Stimulated activated CD8-positive, alpha-beta memory T cell treated with anti-CD3 and anti-CD28 coated beads, Interleukin-15, amount 100 ng/mL, for 48 hours (primary cell): ENCODE data around the gene PGLYRP4.
"Not testable (repeated sequence)": the region's sequence is repeated elsewhere in the genome, so short reads cannot be mapped to it uniquely, and the experiment has no call there.

Experiments used
- DNase-seq, 2 donors: peaks; one replicate each; pipeline ENCODE4 v3.0.0-alpha.2; 2020; ENCODE audit warnings: low read depth in 2 of 2

The PGLYRP4 gene

GRCh38 chr1:153356392-153357075 is 7.9 kb upstream of the PGLYRP4 start:
- no peak for DNase-seq

DNA sequence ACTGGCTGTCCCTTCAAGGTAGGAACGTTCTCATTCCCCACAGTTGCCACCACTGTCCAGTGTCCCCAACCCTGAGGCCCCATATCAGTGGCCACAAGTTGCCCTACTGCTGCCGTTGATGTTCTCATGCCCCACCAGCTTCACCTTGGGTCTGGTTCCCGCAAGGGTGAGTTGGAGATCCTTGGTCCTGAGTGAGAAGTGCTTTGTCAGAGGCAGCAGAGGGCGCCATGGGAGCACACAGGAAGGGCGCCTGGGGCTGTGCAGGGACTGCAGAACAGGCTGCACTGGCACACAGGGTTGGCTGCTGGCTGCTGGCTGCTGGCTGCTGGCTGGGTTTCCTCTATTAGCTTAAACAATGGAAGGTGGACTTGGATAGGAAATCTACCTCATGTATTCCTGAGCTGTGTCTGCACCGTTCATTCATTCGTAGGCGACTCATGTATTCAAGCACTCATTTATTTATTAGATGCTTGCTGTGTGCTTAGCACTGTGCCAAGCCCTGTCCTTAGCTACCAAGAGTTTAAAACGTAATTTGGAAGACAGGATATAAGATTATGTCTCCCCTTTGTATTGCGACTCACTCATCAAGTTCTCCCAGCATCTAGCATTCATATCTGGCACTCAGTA is 6.9 kb upstream of the PGLYRP4 start:
- DNase-seq: peak; percentile 15 to 21

DNA sequence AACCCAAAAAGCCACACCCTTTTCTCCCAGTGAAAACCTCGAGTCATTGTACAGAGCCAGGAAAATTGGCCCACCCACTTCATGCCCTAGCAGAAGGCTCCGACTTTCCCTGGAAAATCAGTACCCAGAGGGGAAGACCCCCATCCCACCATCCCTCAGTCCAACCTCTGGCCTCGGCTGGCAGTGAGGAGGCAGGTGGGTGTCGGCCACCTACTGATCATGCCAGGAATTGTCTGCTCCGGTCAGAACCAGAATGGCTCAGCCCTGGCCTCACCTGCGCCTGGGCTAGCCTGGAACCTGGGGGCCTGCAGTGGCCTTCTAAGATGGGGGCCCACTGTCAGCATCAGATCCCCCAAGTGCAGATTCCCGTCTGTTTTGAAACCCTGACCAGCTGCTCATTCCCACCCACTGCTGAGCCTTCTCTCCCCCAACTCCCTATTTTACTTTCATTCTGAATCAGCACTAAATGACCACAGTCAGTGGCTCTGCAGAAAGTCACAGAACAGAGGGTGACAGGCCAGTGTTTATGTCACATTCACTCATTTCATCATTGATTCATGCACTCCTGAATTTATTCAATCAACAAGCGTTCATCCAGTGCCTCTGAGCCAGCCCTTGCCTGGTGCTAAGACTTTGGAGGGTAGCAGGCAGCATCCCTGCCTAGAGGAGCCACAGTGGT is 6.0 kb upstream of the PGLYRP4 start:
- no peak for DNase-seq

GRCh38 chr1:153353226-153353947 is 4.7 kb upstream of the PGLYRP4 start:
- no peak for DNase-seq

- DNase-seq: peak; percentile 21 to 32
These were observed 3.9 kb upstream of the PGLYRP4 start for GRCh38 chr1:153352523-153352922.

DNA sequence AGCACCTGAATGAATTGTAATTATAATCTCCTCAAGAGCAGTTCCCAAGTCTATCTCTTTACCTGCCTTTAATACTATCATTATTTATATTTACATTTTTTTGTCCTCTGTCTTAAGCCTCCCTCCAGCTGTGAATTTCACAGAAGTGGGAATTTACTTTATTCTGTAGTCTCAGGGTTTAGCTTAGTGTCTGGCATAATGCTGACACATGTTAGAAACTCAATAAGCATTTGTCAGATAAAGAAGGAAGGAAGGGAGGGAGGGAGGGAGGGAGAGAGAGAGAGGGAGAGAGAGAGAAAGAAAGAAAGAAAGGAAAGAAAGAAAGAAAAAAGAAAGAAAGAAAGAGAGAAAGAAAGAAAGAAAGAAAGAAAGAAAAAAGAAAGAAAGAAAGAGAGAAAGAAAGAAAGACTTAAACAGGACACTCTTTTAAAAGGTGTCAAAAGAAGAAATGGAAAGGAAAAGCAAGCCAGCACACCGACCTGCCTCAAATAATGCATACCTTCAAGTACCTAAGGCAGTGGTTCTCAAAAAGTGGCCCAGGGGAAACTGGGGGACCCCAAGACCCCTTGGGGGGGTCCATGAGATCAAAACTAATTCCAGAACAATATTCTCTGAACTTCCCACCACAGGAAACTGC is 1.8 kb upstream of the PGLYRP4 start:
- DNase-seq: no peak

DNA sequence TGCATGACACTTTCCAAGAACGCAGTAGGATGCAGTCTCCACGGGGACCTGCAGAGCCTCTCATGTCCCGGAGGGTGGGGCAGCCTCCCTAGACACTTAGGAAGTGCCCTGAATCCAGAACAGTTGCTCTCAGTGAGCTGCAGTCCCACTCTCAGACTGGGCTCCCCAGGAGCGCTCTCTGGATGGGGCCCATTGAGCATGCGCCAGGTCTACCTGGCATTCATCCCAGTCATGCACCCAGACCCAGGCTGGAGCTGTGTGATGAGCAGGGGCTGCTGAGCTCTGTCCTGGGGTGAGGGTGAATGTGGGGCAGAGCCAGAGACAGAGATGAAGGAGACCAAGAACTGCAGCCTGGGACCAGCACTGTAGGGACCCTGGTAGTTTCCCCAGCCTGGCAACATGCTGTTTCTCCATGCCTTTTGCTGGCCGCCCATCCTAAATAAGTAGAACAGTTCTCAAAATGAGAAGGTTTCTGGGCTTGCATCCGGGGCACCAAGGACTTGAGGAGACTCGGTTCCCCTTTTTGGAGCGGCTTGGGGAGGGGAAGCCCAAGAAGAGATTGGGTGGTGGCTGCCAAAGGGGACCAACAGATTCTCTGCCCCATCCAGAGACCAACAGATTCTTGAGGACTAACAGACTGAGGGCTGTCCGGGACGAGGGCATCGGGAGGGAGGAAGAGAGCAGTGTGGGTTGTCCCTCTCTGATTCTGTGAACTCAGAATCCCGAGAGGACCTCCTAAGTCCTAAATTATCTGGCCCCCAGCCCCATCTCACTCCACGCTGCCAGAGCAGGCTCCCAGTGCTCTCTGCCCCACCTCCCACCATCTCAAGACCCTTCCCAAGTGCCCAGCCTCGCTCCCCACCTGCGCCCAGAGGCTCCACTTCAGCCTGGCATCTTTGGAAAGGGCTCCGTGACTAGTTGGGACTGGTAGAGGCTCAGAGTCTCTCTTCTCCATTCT is 1.0 kb upstream of the PGLYRP4 start:
- DNase-seq: no peak

- no peak for DNase-seq
These were observed 785 bp downstream of the PGLYRP4 start for GRCh38 chr1:153347856-153348255.

DNA sequence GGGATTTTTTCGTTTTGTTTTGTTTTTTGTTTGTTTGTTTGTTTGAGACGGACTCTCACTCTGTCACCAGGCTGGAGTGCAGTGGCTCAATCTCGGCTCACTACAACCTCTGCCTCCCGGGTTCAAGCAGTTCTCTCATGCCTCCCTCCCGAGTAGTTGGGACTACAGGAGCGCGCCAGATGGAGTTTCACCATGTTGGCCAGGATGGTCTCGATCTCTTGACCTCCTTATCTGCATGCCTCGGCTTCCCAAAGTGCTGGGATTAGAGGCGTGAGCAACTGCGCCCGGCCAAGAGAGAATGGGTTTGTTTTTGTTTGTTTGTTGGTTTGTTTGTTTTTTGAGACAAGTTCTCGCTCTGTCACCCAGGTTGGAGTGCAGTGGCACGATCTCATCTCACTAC is 1.6 kb downstream of the PGLYRP4 start:
- not testable (repeated sequence) for DNase-seq

DNA sequence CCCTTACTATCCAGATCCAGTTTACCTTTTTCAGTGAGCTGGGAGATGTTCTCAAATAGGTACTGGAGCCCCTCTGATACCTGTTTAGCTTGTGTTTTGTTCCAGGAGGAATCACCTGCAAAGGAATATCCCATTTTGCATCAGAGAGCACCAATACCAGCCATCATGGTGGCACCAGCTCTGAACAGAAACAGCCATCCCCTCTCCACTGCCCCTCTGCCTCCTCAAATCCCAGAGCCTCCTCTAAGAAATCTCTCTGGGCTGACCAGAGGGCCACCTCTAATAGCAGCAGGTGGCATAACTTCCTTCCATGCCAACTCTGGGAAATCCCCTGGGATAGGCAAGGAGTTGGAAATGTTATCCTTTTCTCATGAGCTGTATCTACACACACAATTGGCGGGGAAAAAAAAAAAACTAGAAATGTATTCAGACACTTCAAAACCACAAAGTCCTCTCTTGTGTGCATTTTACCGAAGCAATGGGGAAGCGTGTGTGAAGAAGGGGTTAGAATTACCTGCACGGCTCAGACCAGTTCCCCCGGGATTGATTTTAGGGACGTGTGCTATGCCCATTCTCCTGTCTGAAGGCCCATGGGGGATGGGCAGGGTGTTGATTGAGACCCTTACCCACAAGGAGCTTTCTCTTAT is 2.4 kb downstream of the PGLYRP4 start:
- DNase-seq: no peak

DNA sequence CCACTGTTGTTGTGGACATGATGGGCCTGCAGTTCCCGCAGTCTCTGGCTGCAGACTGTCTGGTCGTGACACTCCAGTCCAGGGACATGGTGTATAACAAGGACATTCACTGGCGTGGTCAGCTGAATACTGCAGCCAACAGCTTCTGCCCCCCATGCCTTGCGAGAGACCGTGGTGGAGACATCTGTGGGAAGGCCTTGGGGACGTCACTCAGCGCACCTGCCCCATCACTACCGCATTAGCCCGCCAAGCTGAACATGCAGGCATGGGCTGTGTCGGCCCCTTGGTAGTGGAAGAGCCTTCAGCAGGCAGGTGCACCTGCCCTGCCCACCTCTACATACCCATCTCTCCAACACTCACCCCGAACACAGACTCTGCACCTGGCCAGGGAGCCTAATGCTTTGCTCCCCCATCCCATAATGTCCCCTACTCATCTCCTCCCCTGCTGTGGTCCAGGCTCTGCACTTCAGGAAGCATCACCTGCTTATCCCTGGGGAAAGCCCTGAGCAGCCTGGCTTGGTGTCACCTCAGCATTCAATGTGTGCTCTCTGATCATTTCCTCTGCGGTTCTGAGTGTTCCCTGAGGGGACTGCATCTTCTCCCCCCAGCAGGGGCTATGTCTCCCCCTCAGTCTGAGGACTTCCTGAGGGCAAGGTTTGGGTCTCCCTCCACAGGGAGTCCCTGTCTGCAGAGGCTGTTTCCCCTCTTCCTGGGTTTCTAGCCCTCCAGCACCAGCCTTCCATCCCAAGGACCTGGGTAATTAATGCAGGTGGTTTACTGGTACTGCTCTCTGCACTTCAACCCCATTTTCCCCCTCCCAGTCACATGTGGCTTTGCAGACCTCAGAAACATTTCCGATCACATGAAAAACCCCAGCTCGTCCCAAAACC is 3.2 kb downstream of the PGLYRP4 start:
- no peak for DNase-seq

DNA sequence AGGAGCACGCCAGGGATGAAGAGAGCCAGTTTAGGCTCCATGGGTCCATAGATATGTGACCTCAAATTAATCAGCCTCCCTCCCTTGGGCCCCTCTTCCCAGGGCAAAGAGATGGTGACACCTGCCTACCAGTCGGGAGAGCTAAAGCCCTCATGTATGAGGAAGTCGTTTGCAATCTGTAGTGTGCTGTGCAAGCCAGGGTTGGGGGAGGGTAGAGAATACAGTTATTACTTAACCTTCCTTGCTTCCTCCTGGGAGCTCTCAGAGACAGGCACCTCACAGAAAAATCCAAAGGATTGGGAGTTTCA is 4.0 kb downstream of the PGLYRP4 start:
- DNase-seq: no peak

DNA sequence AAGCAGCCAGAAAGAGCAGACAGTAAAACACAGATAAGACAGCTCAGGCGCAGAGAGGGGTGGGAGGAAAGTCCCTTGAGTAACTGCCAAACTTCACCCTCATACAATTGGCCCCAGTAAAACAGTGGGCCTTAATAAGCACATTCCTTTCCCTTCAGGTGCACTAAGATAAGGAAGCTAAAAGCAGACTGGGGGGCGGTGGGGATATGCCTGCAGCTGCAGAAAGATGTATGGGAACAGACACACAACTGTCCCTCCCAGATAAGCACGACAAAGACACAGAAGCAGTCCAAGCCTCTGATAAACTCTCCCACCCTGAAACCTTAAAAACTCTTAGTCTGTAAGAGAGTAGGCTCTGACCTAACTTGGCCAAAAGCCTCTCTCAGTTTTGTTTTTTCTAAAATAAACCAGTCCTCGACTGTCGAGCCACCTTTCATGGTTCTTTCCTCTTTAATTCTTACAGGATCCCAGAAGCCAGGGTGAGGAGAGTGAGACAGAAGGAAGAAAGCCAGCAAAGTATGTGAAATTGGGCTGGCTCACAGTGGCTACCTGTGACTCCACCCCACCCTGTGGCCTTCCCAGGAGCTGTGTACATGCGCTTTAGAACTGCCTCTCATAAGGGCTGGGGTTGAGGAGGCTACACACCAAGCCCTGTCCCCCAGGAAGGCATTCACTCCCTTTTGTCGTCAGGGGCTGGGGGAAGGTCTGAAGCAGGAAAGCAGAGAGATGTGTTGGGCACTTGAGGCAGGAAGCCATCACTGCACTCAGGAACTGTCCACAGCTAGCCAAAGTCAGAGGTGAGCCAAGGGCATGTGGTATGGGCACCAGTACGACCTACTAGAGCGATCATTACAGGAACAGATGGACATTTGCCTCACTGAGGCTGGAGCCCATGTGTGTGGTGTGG is 4.6 kb downstream of the PGLYRP4 start:
- DNase-seq: no peak

DNA sequence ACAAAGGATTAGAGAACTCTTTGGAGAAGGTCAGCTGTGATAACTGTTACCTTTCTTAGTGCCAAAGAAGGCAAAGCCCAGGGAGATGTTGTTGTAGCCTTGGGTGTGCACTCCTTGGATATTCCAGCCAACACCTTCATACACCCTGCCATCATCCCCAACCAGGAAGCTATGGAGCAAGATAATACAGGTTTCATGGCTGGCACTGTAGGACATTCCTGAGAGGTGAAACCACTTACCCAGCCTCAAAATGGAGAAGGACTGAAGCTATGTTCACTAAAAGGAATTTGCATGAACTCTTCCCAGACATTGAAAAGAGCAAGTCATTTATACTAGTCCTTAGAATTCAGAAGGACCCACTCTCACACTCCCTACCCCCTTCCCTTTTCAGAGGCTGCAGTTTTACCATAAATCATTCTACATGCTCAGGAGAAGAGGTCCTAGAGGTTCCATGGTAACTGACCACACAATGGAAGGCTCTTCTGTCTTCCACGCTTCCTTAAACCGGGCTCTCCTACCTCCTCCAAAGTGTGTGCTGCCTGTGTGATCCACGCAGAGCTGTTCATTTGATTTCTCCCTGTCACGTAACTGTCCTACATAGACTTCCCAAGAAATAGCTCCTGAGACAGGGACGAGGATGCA is 5.5 kb downstream of the PGLYRP4 start:
- no peak for DNase-seq

DNA sequence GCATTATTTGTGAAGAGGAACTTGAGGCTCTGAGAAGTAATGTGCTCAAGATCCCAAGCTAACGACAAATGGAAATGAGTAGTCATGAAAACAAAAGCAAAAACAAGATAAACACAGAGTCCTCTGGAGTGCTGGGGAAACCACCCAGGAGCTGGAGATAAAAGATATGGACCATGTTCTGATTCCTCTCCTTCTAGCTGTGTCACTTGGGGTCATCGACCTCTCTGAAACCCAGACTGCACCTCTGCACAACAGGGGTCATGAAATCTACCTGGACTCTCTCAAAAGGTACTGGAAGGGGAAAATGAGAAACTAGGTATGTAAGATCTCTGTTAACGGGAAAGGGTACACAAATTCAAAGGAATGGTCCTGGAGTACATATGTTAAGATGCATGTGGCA is 6.5 kb downstream of the PGLYRP4 start:
- no peak for DNase-seq

DNA sequence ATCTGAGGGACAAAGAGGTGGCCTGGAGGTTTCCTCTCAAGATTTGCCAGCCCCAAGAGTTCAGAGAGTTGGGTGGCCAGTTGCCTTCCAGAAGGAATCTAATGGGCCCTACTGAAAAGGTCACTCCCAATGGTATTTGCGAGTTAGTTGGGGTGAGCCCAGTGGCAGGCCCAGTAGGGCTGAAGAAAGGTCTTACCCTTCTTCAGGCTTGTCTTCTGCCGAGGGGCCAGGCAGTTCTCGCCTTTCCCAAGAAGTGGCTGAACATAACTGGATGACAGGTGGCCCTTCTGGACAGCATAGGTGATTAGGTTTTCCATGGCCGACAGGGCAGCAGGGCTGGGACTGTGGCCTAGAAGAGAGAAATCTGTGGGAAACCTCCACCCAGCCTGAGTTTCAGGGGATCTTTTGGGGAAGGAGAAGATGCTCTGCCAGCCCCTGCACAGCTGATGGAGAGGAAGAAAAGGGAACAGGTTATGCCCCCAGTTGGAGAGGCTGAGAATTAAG is 7.2 kb downstream of the PGLYRP4 start:
- DNase-seq: no peak

DNA sequence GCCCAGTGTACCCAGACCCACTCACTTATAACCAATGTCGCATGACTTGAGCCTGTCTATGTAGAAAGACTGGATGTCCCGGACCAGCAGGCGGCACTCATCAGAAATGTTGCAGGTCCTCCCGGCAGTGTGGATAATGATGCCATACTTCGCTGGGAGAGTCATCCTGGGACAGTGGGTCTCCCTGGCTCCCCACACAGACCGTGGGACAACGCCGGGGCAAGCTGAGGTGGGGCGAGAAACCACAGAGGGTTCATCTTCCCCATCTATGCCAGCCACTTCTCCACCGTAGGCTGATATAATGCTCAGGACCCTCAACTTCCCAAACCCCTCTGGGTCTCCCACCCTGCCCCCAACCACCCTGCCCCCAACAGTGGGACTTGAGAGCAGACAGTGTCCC is 8.3 kb downstream of the PGLYRP4 start:
- DNase-seq: no peak

DNA sequence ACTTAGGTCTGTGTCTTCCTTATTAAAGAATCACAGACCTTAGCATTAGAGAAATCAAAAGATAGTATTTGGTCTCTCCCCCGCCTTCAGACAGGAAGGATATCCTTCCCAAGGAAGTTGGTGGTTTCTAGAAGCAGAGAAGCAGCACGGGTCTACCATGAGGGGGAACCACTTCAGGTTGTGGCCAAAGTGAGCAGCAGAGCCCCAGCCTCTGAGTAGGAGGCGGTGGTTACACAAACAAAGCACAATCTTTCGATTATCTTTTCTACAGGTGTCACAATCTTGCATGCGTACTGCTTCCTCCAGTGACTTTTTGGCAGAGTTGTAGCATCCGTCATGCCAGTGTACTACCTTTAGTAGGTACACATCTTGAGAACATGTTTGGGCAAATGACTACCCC is 8.8 kb downstream of the PGLYRP4 start:
- no peak for DNase-seq
